ENCODE data around the gene HLA-DMA. TPM values are rescaled to one million over a fixed set of nuclear protein-coding genes. Genes with fewer than 3 reads are reported as not detected.

The HLA-DMA gene
- total and polyA plus RNA-seq, 2 of the 13 experiments (the other 11 are each of a cell fraction or from before 2014, with no cell fraction given): 0.70 to 0.71 TPM

DNA sequence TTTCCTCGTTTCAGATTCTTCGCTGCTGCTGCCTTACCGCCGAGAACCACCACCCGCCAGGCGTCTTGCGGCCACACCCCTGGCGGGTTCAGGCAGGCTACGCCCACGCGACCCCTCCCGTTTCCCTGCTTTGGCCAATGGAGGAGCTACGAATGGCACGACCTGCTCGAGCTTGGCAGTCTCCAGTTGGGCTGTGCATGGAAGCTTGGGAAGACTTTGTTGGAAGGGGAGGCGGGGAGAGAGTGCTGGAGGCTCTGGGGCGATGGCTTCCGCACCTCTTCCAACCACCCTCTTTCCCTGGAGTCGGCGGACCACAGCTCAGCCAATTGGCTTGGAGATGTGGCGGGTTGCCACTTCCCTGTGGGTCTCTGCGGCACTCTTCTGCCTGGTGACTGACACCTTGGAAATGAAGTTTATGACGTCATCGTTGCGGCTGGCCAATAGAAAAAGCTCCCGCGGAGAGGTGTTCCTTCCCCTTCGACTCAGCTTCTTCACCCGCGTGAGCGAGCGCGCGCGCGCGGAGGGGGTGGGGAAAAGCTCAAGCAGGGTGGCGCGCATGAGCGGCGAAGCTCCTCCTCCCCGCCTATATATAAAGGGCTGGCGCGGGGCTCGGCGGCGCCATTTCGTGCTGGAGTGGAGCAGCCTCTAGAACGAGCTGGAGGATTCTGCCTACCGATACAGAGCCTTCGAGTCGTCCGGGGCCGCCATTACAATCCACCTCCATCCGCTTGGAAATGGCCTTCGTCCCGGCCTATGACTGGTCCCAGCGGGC is 18.9 kb upstream of the HLA-DMA start (continued):
- TF ChIP-seq, protein P1, sequence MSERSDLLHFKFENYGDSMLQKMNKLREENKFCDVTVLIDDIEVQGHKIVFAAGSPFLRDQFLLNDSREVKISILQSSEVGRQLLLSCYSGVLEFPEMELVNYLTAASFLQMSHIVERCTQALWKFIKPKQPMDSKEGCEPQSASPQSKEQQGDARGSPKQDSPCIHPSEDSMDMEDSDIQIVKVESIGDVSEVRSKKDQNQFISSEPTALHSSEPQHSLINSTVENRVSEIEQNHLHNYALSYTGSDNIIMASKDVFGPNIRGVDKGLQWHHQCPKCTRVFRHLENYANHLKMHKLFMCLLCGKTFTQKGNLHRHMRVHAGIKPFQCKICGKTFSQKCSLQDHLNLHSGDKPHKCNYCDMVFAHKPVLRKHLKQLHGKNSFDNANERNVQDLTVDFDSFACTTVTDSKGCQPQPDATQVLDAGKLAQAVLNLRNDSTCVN (CRISPR knock-in tag; IDR thresholded peaks at IDR 0.05; ENCODE audit: borderline replicate concordance): peak; percentile 87
- peak; percentile 70; the same call in 1 of the 2 replicates for TF ChIP-seq NPAS2 (CRISPR knock-in tag; IDR thresholded peaks at IDR 0.05; ENCODE audit: borderline replicate concordance)
- peak; percentile 99 for TF ChIP-seq TAF15 (IDR thresholded peaks at IDR 0.05; ENCODE audit: low read depth, low read length, poor library complexity, severe bottlenecking)
- TF ChIP-seq, protein P2, sequence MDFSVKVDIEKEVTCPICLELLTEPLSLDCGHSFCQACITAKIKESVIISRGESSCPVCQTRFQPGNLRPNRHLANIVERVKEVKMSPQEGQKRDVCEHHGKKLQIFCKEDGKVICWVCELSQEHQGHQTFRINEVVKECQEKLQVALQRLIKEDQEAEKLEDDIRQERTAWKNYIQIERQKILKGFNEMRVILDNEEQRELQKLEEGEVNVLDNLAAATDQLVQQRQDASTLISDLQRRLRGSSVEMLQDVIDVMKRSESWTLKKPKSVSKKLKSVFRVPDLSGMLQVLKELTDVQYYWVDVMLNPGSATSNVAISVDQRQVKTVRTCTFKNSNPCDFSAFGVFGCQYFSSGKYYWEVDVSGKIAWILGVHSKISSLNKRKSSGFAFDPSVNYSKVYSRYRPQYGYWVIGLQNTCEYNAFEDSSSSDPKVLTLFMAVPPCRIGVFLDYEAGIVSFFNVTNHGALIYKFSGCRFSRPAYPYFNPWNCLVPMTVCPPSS (IDR thresholded peaks at IDR 0.05): no peak
- TF ChIP-seq NR1H2 (CRISPR knock-in tag; IDR thresholded peaks at IDR 0.05; ENCODE audit: borderline replicate concordance, low read depth): peak; percentile 89; the same call in 1 of the 2 replicates
- peak; percentile 50; the same call in 1 of the 2 replicates for TF ChIP-seq CBFB (CRISPR knock-in tag; IDR thresholded peaks at IDR 0.05)
- 0 out of 2 replicates have a peak, but pooled peaks have one; percentile 51 for TF ChIP-seq ZNF256 (CRISPR knock-in tag; conservative IDR thresholded peaks at IDR 0.05)
- TF ChIP-seq ZKSCAN8 (CRISPR knock-in tag; IDR thresholded peaks at IDR 0.05; ENCODE audit: borderline replicate concordance): peak; percentile 64; the same call in 1 of the 2 replicates
- TF ChIP-seq, protein P3, sequence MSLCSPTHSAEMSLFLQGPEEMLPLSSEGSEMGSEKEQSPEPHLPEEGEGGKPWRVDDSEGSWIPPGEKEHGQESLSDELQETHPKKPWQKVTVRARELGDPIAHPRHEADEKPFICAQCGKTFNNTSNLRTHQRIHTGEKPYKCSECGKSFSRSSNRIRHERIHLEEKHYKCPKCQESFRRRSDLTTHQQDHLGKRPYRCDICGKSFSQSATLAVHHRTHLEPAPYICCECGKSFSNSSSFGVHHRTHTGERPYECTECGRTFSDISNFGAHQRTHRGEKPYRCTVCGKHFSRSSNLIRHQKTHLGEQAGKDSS (CRISPR knock-in tag; IDR thresholded peaks at IDR 0.05; ENCODE audit: borderline replicate concordance, low read depth): peak; percentile 45; the same call in 1 of the 2 replicates
- no peak for TF ChIP-seq PHB2 (IDR thresholded peaks at IDR 0.05; ENCODE audit: partially characterized antibody)
- TF ChIP-seq DPF2 (CRISPR knock-in tag; IDR thresholded peaks at IDR 0.05; ENCODE audit: borderline replicate concordance, low read depth): no peak
- peak; percentile 66 for TF ChIP-seq YEATS4 (CRISPR knock-in tag; IDR thresholded peaks at IDR 0.05; ENCODE audit: borderline replicate concordance)
- TF ChIP-seq ZNF570 (CRISPR knock-in tag; IDR thresholded peaks at IDR 0.05; ENCODE audit: borderline replicate concordance): no peak; the same call in 1 of the 2 replicates
- 0 out of 2 replicates have a peak, but pooled peaks have one; percentile 60 for TF ChIP-seq FLYWCH1 (CRISPR knock-in tag; IDR thresholded peaks at IDR 0.05)
- peak; percentile 83 for TF ChIP-seq SALL2 (CRISPR knock-in tag; IDR thresholded peaks at IDR 0.05)
- TF ChIP-seq AKAP8 (CRISPR knock-in tag; IDR thresholded peaks at IDR 0.05): peak; percentile 88
- peak; percentile 92 for TF ChIP-seq CCDC6 (CRISPR knock-in tag; IDR thresholded peaks at IDR 0.05)
- TF ChIP-seq ZNF660 (CRISPR knock-in tag; IDR thresholded peaks at IDR 0.05; ENCODE audit: borderline replicate concordance, low read depth): no peak
- no peak for TF ChIP-seq FIP1L1 (IDR thresholded peaks at IDR 0.05; ENCODE audit: borderline replicate concordance, insufficient read depth, low read depth, low read length)
- TF ChIP-seq, protein P4, sequence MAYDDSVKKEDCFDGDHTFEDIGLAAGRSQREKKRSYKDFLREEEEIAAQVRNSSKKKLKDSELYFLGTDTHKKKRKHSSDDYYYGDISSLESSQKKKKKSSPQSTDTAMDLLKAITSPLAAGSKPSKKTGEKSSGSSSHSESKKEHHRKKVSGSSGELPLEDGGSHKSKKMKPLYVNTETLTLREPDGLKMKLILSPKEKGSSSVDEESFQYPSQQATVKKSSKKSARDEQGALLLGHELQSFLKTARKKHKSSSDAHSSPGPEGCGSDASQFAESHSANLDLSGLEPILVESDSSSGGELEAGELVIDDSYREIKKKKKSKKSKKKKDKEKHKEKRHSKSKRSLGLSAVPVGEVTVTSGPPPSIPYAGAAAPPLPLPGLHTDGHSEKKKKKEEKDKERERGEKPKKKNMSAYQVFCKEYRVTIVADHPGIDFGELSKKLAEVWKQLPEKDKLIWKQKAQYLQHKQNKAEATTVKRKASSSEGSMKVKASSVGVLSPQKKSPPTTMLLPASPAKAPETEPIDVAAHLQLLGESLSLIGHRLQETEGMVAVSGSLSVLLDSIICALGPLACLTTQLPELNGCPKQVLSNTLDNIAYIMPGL (CRISPR knock-in tag; IDR thresholded peaks at IDR 0.05; ENCODE audit: borderline replicate concordance in 1 of 2, low read depth in 1 of 2): peak in 1 of 2 experiments; percentile 44; a peak in 2 of 4 replicates
- peak; percentile 82 for TF ChIP-seq HNRNPL (IDR thresholded peaks at IDR 0.05; ENCODE audit: low read depth, low read length)
- peak; percentile 22; the same call in 1 of the 2 replicates for TF ChIP-seq ETV5 (CRISPR knock-in tag; IDR thresholded peaks at IDR 0.05; ENCODE audit: borderline replicate concordance)
- peak; percentile 51 for TF ChIP-seq CBX5 (CRISPR knock-in tag; IDR thresholded peaks at IDR 0.05; ENCODE audit: borderline replicate concordance)
